H9 (cell line): ENCODE measurements around the gene LSM7. TPM values are rescaled to one million over a fixed set of nuclear protein-coding genes. Genes with fewer than 3 reads are reported as not detected.

Experiments
- DNase-seq: peaks from one replicate; pipeline ENCODE4 v3.0.0-alpha.2; 2017
- H2AFZ ChIP-seq: one replicate; pipeline ENCODE4 v1.6.1; 2013; ENCODE audit warnings: mild to moderate bottlenecking, low read length, control low read depth, moderate library complexity
- H2AK5ac ChIP-seq: 2 replicates; pipeline ENCODE4 v1.6.1; 2013; ENCODE audit warnings: low read length, control low read depth, mixed read lengths; ENCODE audit not compliant: insufficient read length
- H2BK120ac ChIP-seq: one replicate; pipeline ENCODE4 v1.6.1; 2013; ENCODE audit warnings: low read depth, mild to moderate bottlenecking, low read length, control low read depth, inconsistent platforms; ENCODE audit not compliant: poor library complexity, severe bottlenecking
- H2BK12ac ChIP-seq: 2 replicates; pipeline ENCODE4 v1.6.1; 2013; ENCODE audit warnings: low read length, control low read depth, mixed read lengths, low read depth; ENCODE audit not compliant: insufficient read length
- H2BK15ac ChIP-seq: 2 replicates; pipeline ENCODE4 v1.6.1; 2013; ENCODE audit warnings: low read depth, low read length, control low read depth
- H2BK20ac ChIP-seq: one replicate; pipeline ENCODE4 v1.6.1; 2013; ENCODE audit warnings: low read depth, mild to moderate bottlenecking, low read length, control low read depth, inconsistent platforms; ENCODE audit not compliant: poor library complexity, severe bottlenecking
- H2BK5ac ChIP-seq: 2 replicates; pipeline ENCODE4 v1.6.1; 2013; ENCODE audit warnings: low read length, control low read depth, mixed read lengths; ENCODE audit not compliant: insufficient read length
- H3K14ac ChIP-seq: 2 replicates; pipeline ENCODE4 v1.6.1; 2013; ENCODE audit warnings: low read length, control low read depth; ENCODE audit not compliant: insufficient read depth
- H3K18ac ChIP-seq: 2 replicates; pipeline ENCODE4 v1.6.1; 2013; ENCODE audit warnings: low read depth, mild to moderate bottlenecking, mixed read lengths, low read length, control low read depth; ENCODE audit not compliant: insufficient read length
- H3K23ac ChIP-seq: 2 replicates; pipeline ENCODE4 v1.6.1; 2013; ENCODE audit warnings: low read length, control low read depth, mixed read lengths, low read depth; ENCODE audit not compliant: insufficient read length
- H3K23me2 ChIP-seq: 2 replicates; pipeline ENCODE4 v1.6.1; 2013; ENCODE audit warnings: low read depth, mild to moderate bottlenecking, mixed read lengths, low read length, control low read depth; ENCODE audit not compliant: insufficient read length, poor library complexity, severe bottlenecking
- H3K27ac ChIP-seq: 2 replicates; pipeline ENCODE4 v1.5.1; 2013; ENCODE audit warnings: low read length, control low read depth, mixed read lengths, low read depth; ENCODE audit not compliant: insufficient read length
- H3K27me3 ChIP-seq: 2 replicates; pipeline ENCODE4 v1.6.1; 2013; ENCODE audit warnings: low read length, control low read depth, inconsistent platforms; ENCODE audit not compliant: insufficient read depth
- H3K4ac ChIP-seq: 2 replicates; pipeline ENCODE4 v1.6.1; 2013; ENCODE audit warnings: low read depth, mild to moderate bottlenecking, control low read depth, inconsistent platforms, low read length, moderate library complexity
- H3K4me1 ChIP-seq: 2 replicates; pipeline ENCODE4 v1.6.1; 2013; ENCODE audit warnings: low read length, control low read depth, inconsistent platforms; ENCODE audit not compliant: insufficient read depth
- H3K4me2 ChIP-seq: 2 replicates; pipeline ENCODE4 v1.6.1; 2013; ENCODE audit warnings: low read length, control low read depth, mixed read lengths; ENCODE audit not compliant: insufficient read length, insufficient read depth
- H3K56ac ChIP-seq: 2 replicates; pipeline ENCODE4 v1.6.1; 2013; ENCODE audit warnings: low read depth, mild to moderate bottlenecking, mixed read lengths, low read length, control low read depth; ENCODE audit not compliant: insufficient read length
- H3K79me1 ChIP-seq: 2 replicates; pipeline ENCODE4 v1.6.1; 2013; ENCODE audit warnings: low read depth, mild to moderate bottlenecking, moderate library complexity, low read length, control low read depth, inconsistent platforms; ENCODE audit not compliant: insufficient read depth, poor library complexity, severe bottlenecking
- H3K79me2 ChIP-seq: 2 replicates; pipeline ENCODE4 v1.6.1; 2013; ENCODE audit warnings: low read length, control low read depth, inconsistent platforms; ENCODE audit not compliant: insufficient read depth
- H3K9ac ChIP-seq: 2 replicates; pipeline ENCODE4 v1.6.1; 2013; ENCODE audit warnings: low read length, control low read depth, mixed read lengths; ENCODE audit not compliant: insufficient read length; ENCODE audit errors: extremely low read depth
- H3K9me3 ChIP-seq: one replicate; pipeline ENCODE4 v1.6.1; 2013; ENCODE audit warnings: low read depth, low read length, inconsistent platforms; ENCODE audit not compliant: control insufficient read depth
- H3T11ph ChIP-seq: one replicate; pipeline ENCODE4 v1.6.1; 2013; ENCODE audit warnings: mild to moderate bottlenecking, low read length, control low read depth, inconsistent platforms
- H4K20me1 ChIP-seq: one replicate; pipeline ENCODE4 v1.6.1; 2013; ENCODE audit not compliant: control insufficient read depth, insufficient read length, insufficient read depth
- H4K5ac ChIP-seq: 2 replicates; pipeline ENCODE4 v1.6.1; 2013; ENCODE audit warnings: low read depth, mild to moderate bottlenecking, mixed read lengths, low read length, control low read depth; ENCODE audit not compliant: insufficient read length
- H4K8ac ChIP-seq: replicated peaks from 2 replicates; pipeline ENCODE4 v1.6.1; 2013; ENCODE audit warnings: low read length, control low read depth, mixed read lengths, low read depth; ENCODE audit not compliant: insufficient read length
- H4K91ac ChIP-seq: 2 replicates; pipeline ENCODE4 v1.6.1; 2013; ENCODE audit warnings: low read depth, mild to moderate bottlenecking, moderate library complexity, mixed read lengths, low read length, control low read depth; ENCODE audit not compliant: insufficient read length
- H3K27ac Mint-ChIP-seq, 3 experiments: 2 replicates in 2 of 3; 3 replicates in 1 of 3; pipeline ENCODE4 v1.8.0; 2020 to 2021; ENCODE audit warnings: mixed read lengths in 3 of 3, mild to moderate bottlenecking in 1 of 3, moderate library complexity in 1 of 3
- H3K27me3 Mint-ChIP-seq: 2 replicates; pipeline ENCODE4 v1.8.0; 2021; ENCODE audit warnings: low read depth, mild to moderate bottlenecking, moderate library complexity, mixed read lengths
- H3K36me3 Mint-ChIP-seq, 3 experiments: 2 replicates in 2 of 3; 3 replicates in 1 of 3; pipeline ENCODE4 v1.8.0; 2020 to 2021; ENCODE audit warnings: low read depth in 3 of 3, mixed read lengths in 3 of 3; ENCODE audit not compliant: insufficient read depth in 1 of 3
- H3K4me1 Mint-ChIP-seq, 2 experiments: 2 replicates each; pipeline ENCODE4 v1.8.0; 2020; ENCODE audit warnings: mixed read lengths in 2 of 2
- H3K4me3 Mint-ChIP-seq, 2 experiments: 2 replicates in 1 of 2; 3 replicates in 1 of 2; pipeline ENCODE4 v1.8.0; 2020 to 2021; ENCODE audit warnings: mild to moderate bottlenecking in 2 of 2, mixed read lengths in 2 of 2, moderate library complexity in 1 of 2
- H3K9me3 Mint-ChIP-seq, 2 experiments: 2 replicates in 1 of 2; 3 replicates in 1 of 2; pipeline ENCODE4 v1.8.0; 2020; ENCODE audit warnings: mild to moderate bottlenecking in 2 of 2, mixed read lengths in 2 of 2, moderate library complexity in 1 of 2
- WGBS: extraction: QIAGEN DNeasy Blood & Tissue Kit; methylation state at CpG from one replicate; pipeline ENCODE4 v1.1.7; 2013; ENCODE audit warnings: missing lambda C conversion rate, low lambda C conversion rate, mixed read lengths; ENCODE audit not compliant: insufficient read length; ENCODE audit errors: extremely low coverage; 5-methylcytosine and 5-hydroxymethylcytosine counted together
- total RNA-seq: library from RNA; stranded (reverse); gene quantifications from 2 replicates; pipeline ENCODE4 v1.2.1, GENCODE V29; 2021
- TF ChIP-seq, protein P1 (sequence below): fragments of 200-600 bp; sonication (generic); conservative IDR thresholded peaks from 3 replicates; pipeline ENCODE4 v1.8.0; 2021; ENCODE audit warnings: antibody characterized with exemption, mild to moderate bottlenecking

The LSM7 gene
- total RNA-seq, 1 experiment from 2014 or later, result 187 TPM

DNA sequence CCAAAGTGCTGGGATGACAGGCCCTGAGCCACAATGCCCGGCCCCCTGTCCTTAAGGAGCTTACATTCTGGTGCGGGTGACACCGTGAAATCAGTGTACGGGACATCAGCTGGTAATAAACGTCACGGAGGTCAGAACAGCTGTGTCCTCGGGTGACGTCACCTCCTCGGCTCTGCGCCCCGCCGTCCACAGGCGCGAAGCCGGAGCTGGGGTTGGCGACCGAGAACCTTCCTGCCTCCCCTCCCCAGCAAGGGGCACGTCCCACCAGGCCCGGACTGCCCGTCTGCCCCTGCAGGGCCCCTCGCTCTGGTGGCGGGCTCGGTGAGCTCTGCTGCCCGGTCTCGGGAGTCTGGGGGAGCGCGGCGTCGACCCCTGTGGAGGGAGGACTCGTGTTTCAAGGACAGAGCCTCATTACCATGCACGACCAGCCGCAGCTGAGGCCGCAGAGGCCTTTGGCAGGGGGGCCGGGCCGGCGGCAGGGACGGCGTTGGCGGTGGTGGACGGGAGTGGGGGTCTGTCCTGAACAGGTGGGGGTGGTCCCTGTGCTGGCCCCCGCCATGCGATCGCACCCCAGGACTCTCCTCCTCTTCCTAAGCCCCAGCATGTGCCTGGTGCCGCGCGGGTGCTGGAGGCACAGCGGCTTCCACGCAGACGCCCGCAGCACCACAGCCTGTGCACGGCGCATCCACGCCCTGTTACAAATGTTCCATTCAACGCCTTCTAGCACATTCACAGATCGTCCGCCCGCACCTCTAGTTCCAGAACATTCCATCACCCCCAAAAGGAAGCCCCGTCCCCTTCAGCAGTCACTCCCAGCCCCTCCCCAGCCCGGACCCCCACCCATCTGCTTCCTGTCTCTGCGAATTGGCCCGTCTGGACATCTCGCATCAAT is 25.8 kb downstream of the LSM7 start:
- H4K5ac ChIP-seq, result no peak overlapping the region
- H3K79me2 ChIP-seq, result no peaks in the 10 kb centered on the region
- H4K20me1 ChIP-seq, result no peaks in the 10 kb centered on the region
- H2AFZ ChIP-seq, result no peak overlapping the region
- Mint-ChIP-seq H3K27ac (no peak overlapping the region), H3K36me3 (peaks cover 0 to 4% (median 0%) of the 10 kb centered on the region in 3 experiments; a peak in 3 of 7 replicates), H3K9me3 (peaks cover 0 to 4% of the 10 kb centered on the region in 2 experiments; a peak in 1 of 5 replicates), H3K4me3 (peak overlapping the region in 1 of 2 experiments; percentile 60; a peak in 3 of 5 replicates), H3K27me3 (peaks cover 65% of the 10 kb centered on the region), H3K4me1 (peaks cover 5 to 19% of the 10 kb centered on the region in 2 experiments)
- TF ChIP-seq, protein P1, sequence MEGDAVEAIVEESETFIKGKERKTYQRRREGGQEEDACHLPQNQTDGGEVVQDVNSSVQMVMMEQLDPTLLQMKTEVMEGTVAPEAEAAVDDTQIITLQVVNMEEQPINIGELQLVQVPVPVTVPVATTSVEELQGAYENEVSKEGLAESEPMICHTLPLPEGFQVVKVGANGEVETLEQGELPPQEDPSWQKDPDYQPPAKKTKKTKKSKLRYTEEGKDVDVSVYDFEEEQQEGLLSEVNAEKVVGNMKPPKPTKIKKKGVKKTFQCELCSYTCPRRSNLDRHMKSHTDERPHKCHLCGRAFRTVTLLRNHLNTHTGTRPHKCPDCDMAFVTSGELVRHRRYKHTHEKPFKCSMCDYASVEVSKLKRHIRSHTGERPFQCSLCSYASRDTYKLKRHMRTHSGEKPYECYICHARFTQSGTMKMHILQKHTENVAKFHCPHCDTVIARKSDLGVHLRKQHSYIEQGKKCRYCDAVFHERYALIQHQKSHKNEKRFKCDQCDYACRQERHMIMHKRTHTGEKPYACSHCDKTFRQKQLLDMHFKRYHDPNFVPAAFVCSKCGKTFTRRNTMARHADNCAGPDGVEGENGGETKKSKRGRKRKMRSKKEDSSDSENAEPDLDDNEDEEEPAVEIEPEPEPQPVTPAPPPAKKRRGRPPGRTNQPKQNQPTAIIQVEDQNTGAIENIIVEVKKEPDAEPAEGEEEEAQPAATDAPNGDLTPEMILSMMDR, result no peak
- H3K4me1 ChIP-seq, result no peaks in the 10 kb centered on the region
- no peak overlapping the region for H3K4ac ChIP-seq
- H3K9me3 ChIP-seq, result no peaks in the 10 kb centered on the region
- no peak overlapping the region for H3K27ac ChIP-seq
- H3T11ph ChIP-seq, result no peak overlapping the region
- H2BK5ac ChIP-seq, result no peak overlapping the region
- H3K9ac ChIP-seq, result no peak overlapping the region
- peak overlapping the region; percentile 25; the same call in 1 of the 2 replicates for H3K14ac ChIP-seq
- no peaks in the 10 kb centered on the region for H3K27me3 ChIP-seq
- H2BK20ac ChIP-seq, result no peak overlapping the region
- no peak overlapping the region for H2BK15ac ChIP-seq
- peak; percentile 71 for DNase-seq
- no peaks in the 10 kb centered on the region for H3K23me2 ChIP-seq
- H3K23ac ChIP-seq, result no peak overlapping the region
- H4K91ac ChIP-seq, result no peak overlapping the region
- no peak overlapping the region for H2BK12ac ChIP-seq
- H2AK5ac ChIP-seq, result no peak overlapping the region
- H3K56ac ChIP-seq, result no peak overlapping the region
- no peak overlapping the region for H3K4me2 ChIP-seq
- no peak overlapping the region for H4K8ac ChIP-seq
- H2BK120ac ChIP-seq, result no peak overlapping the region
- WGBS, result no CpG with 5 or more reads among the region's 62 CpGs
- no peak overlapping the region for H3K18ac ChIP-seq
- H3K79me1 ChIP-seq, result no peaks in the 10 kb centered on the region
